H1 (cell line): ENCODE results near the gene THBD. TPM values are rescaled to one million over a fixed set of nuclear protein-coding genes. Genes with fewer than 3 reads are reported as not detected.

ENCODE experiments used
- CTCF ChIA-PET: fragments of 300-600 bp; sonication (Branson Sonifier 250); formaldehyde crosslinking; loops from one replicate; lab custom pipeline; 2021; ENCODE audit not compliant: partially characterized antibody; lab: Charles Lee
- POLR2A ChIA-PET: fragments of 300-600 bp; sonication (Branson Sonifier 250); formaldehyde crosslinking; loops from one replicate; lab custom pipeline; 2021; ENCODE audit warnings: inconsistent platforms; ENCODE audit not compliant: partially characterized antibody; lab: Charles Lee
- DNase-seq, 2 experiments: peaks; one replicate each; pipeline versions ENCODE4 v3.0.0 to v3.0.0-alpha.2; 2010 to 2022; ENCODE audit warnings: low spot score in 2 of 2, low read depth in 1 of 2, mixed read lengths in 1 of 2
- FAIRE-seq: peaks from 2 replicates; lab custom pipeline; 2011; peaks lifted over from hg19 to GRCh38; lab: Jason Lieb, UNC
- H2AFZ ChIP-seq: 2 replicates; pipeline ENCODE4 v1.8.1; 2012; ENCODE audit warnings: low read length, inconsistent platforms
- H2AK5ac ChIP-seq: 2 replicates; pipeline ENCODE4 v1.6.1; 2013; ENCODE audit warnings: low read depth, low read length
- H2BK120ac ChIP-seq: replicated peaks from 2 replicates; pipeline ENCODE3; 2013; ENCODE audit warnings: low read depth, low read length, inconsistent platforms
- H2BK12ac ChIP-seq: 2 replicates; pipeline ENCODE4 v1.6.1; 2013; ENCODE audit warnings: low read depth, low read length
- H2BK15ac ChIP-seq: 2 replicates; pipeline ENCODE4 v1.6.1; 2013; ENCODE audit warnings: low read length
- H2BK20ac ChIP-seq: 2 replicates; pipeline ENCODE4 v1.6.1; 2013; ENCODE audit warnings: low read length
- H2BK5ac ChIP-seq: 2 replicates; pipeline ENCODE4 v1.6.1; 2013; ENCODE audit warnings: low read depth, low read length
- H3K14ac ChIP-seq: 2 replicates; pipeline ENCODE4 v1.6.1; 2013; ENCODE audit warnings: inconsistent platforms; ENCODE audit not compliant: insufficient read length
- H3K18ac ChIP-seq: 2 replicates; pipeline ENCODE4 v1.6.1; 2013; ENCODE audit warnings: low read length; ENCODE audit errors: extremely low read depth
- H3K23ac ChIP-seq: 2 replicates; pipeline ENCODE4 v1.6.1; 2013; ENCODE audit warnings: inconsistent platforms; ENCODE audit not compliant: insufficient read length
- H3K23me2 ChIP-seq: 2 replicates; pipeline ENCODE4 v1.6.1; 2013; ENCODE audit warnings: low read depth, low read length
- H3K27ac ChIP-seq: 2 replicates; pipeline ENCODE4 v1.6.1; 2011; ENCODE audit warnings: low read depth, low read length, inconsistent platforms
- H3K27me3 ChIP-seq, 4 experiments: replicated peaks in 1 of 4; 1 replicate in 1 of 4; 2 replicates in 3 of 4; pipeline versions ENCODE4 v1.6.1 to v1.8.1; 2011 to 2013; ENCODE audit warnings: low read length in 3 of 4, mild to moderate bottlenecking in 3 of 4, inconsistent platforms in 2 of 4, mixed read lengths in 2 of 4, moderate library complexity in 1 of 4; ENCODE audit not compliant: control insufficient read depth in 3 of 4, insufficient read depth in 3 of 4; ENCODE audit errors: extremely low read depth in 1 of 4
- H3K36me3 ChIP-seq, 4 experiments: 2 replicates each; pipeline versions ENCODE4 v1.6.1 to v1.8.1; 2011 to 2013; ENCODE audit warnings: mild to moderate bottlenecking in 4 of 4, low read length in 3 of 4, moderate library complexity in 2 of 4, control low read depth in 1 of 4, inconsistent platforms in 1 of 4; ENCODE audit not compliant: insufficient read depth in 4 of 4, control insufficient read depth in 2 of 4
- H3K4ac ChIP-seq: replicated peaks from 2 replicates; pipeline ENCODE3; 2013; ENCODE audit warnings: low read length, low read depth, mixed read lengths, inconsistent platforms; ENCODE audit not compliant: insufficient read length
- H3K4me1 ChIP-seq, 4 experiments: replicated peaks in 1 of 4; 1 replicate in 1 of 4; 2 replicates in 3 of 4; pipeline versions ENCODE4 v1.6.1 to v1.8.1; 2011 to 2013; ENCODE audit warnings: low read length in 3 of 4, inconsistent platforms in 2 of 4, mixed read lengths in 1 of 4; ENCODE audit not compliant: insufficient read depth in 4 of 4, control insufficient read depth in 3 of 4
- H3K4me2 ChIP-seq, 2 experiments: 2 replicates each; pipeline versions ENCODE4 v1.6.1 to v1.8.1; 2011 to 2013; ENCODE audit warnings: low read depth in 2 of 2, low read length in 2 of 2, control low read depth in 1 of 2, inconsistent platforms in 1 of 2, mild to moderate bottlenecking in 1 of 2; ENCODE audit not compliant: insufficient read depth in 1 of 2
- H3K4me3 ChIP-seq, 4 experiments: fragments of 200-600, 300-600 bp in 1 of 4; sonication (generic), shearing (Covaris generic), sonication (Bioruptor Twin) in 1 of 4; 2 replicates each; pipeline versions ENCODE4 v1.5.1 to v1.8.1; 2011 to 2016; ENCODE audit warnings: low read length in 4 of 4, low read depth in 3 of 4, control low read depth in 2 of 4, inconsistent platforms in 2 of 4, mild to moderate bottlenecking in 2 of 4, mixed read lengths in 1 of 4, moderate library complexity in 1 of 4; ENCODE audit not compliant: insufficient read depth in 2 of 4; ENCODE audit errors: extremely low read depth in 1 of 4
- H3K56ac ChIP-seq: replicated peaks from 2 replicates; pipeline ENCODE3; 2013; ENCODE audit warnings: low read depth, mild to moderate bottlenecking, mixed read lengths, low read length, inconsistent platforms; ENCODE audit not compliant: insufficient read length
- H3K79me1 ChIP-seq: 2 replicates; pipeline ENCODE4 v1.6.1; 2013; ENCODE audit warnings: low read depth, low read length, control low read depth
- H3K79me2 ChIP-seq, 2 experiments: 2 replicates each; pipeline versions ENCODE4 v1.6.1 to v1.8.1; 2012 to 2013; ENCODE audit warnings: low read length in 2 of 2, mild to moderate bottlenecking in 2 of 2, inconsistent platforms in 1 of 2; ENCODE audit not compliant: insufficient read depth in 2 of 2, control insufficient read depth in 1 of 2
- H3K9ac ChIP-seq, 4 experiments: replicated peaks in 1 of 4; 1 replicate in 1 of 4; 2 replicates in 3 of 4; pipeline versions ENCODE4 v1.6.1 to v1.8.1; 2011 to 2013; ENCODE audit warnings: low read depth in 3 of 4, low read length in 3 of 4, control low read depth in 2 of 4, mild to moderate bottlenecking in 2 of 4, moderate library complexity in 2 of 4, inconsistent platforms in 1 of 4; ENCODE audit errors: extremely low read depth in 1 of 4
- H3K9me3 ChIP-seq, 2 experiments: 2 replicates each; pipeline versions ENCODE4 v1.6.1 to v1.8.1; 2012 to 2013; ENCODE audit warnings: mild to moderate bottlenecking in 2 of 2, moderate library complexity in 2 of 2, control low read depth in 1 of 2, inconsistent platforms in 1 of 2, low read depth in 1 of 2, low read length in 1 of 2, mixed read lengths in 1 of 2; ENCODE audit not compliant: insufficient read depth in 2 of 2
- H4K20me1 ChIP-seq, 2 experiments: replicated peaks in 1 of 2; 2 replicates each; pipeline versions ENCODE3 to v1.8.1; 2011 to 2013; ENCODE audit warnings: inconsistent platforms in 2 of 2, low read length in 2 of 2, mild to moderate bottlenecking in 1 of 2; ENCODE audit not compliant: insufficient read depth in 2 of 2, control insufficient read depth in 1 of 2
- H4K5ac ChIP-seq: 2 replicates; pipeline ENCODE4 v1.6.1; 2013; ENCODE audit warnings: low read length, low read depth, mixed read lengths, inconsistent platforms; ENCODE audit not compliant: insufficient read length
- H4K8ac ChIP-seq: 2 replicates; pipeline ENCODE4 v1.8.0; 2013; ENCODE audit warnings: mild to moderate bottlenecking, moderate library complexity, low read length, inconsistent platforms; ENCODE audit not compliant: insufficient read depth; ENCODE audit errors: extremely low read depth
- H4K91ac ChIP-seq: replicated peaks from 2 replicates; pipeline ENCODE3; 2013; ENCODE audit warnings: low read length, mixed read lengths, inconsistent platforms; ENCODE audit not compliant: insufficient read length
- BACH1 ChIP-seq: IDR thresholded peaks from 2 replicates; pipeline ENCODE4 v1.6.1; 2012; ENCODE audit warnings: low read length, improper control_type of control experiment
- CBX5 ChIP-seq: fragments of 300-800, 300-1000 bp; sonication (generic); IDR thresholded peaks from 2 replicates; pipeline ENCODE4 v1.7.1; 2016; ENCODE audit warnings: antibody characterized with exemption, low read length, low read depth
- CEBPB ChIP-seq: IDR thresholded peaks from 2 replicates; pipeline ENCODE4 v1.6.1; 2012; ENCODE audit warnings: low read depth, low read length
- NANOG ChIP-seq: IDR thresholded peaks from 2 replicates; pipeline ENCODE4 v1.6.1; 2011; ENCODE audit warnings: low read length, low read depth, mild to moderate bottlenecking, inconsistent platforms; ENCODE audit not compliant: insufficient read depth, poor library complexity, severe bottlenecking
- RAD21 ChIP-seq, 2 experiments: IDR thresholded peaks in 1 of 2; conservative IDR thresholded peaks in 1 of 2; 2 replicates each; pipeline ENCODE4 v1.6.1; 2011; ENCODE audit warnings: low read depth in 2 of 2, low read length in 2 of 2, improper control_type of control experiment in 1 of 2, inconsistent platforms in 1 of 2, mild to moderate bottlenecking in 1 of 2, moderate library complexity in 1 of 2
- SP4 ChIP-seq: IDR thresholded peaks from 2 replicates; pipeline ENCODE4 v1.6.1; 2012; ENCODE audit warnings: low read length, inconsistent platforms
- TBP ChIP-seq: IDR thresholded peaks from 2 replicates; pipeline ENCODE4 v1.6.1; 2011; ENCODE audit warnings: low read depth, low read length, improper control_type of control experiment
- YY1 ChIP-seq: IDR thresholded peaks from 2 replicates; pipeline ENCODE4 v1.6.1; 2011; ENCODE audit warnings: low read depth, mild to moderate bottlenecking, low read length
- WGBS, 2 experiments: shearing (Covaris generic) in 1 of 2; methylation state at CpG; one replicate each; pipeline versions ENCODE4 v1.1.6 to v1.1.7; 2013 to 2015; ENCODE audit warnings: low lambda C conversion rate in 2 of 2, mixed read lengths in 2 of 2, inconsistent platforms in 1 of 2, low coverage in 1 of 2, missing lambda C conversion rate in 1 of 2; ENCODE audit not compliant: insufficient replicate concordance in 2 of 2, insufficient coverage in 1 of 2, insufficient read length in 1 of 2; ENCODE audit errors: extremely low coverage in 1 of 2, missing lambda C conversion rate in 1 of 2; 5-methylcytosine and 5-hydroxymethylcytosine counted together
- polyA plus RNA-seq, 7 experiments: library from polyadenylated mRNA; depleted of rRNA in 3 of 7; stranded (reverse) in 5 of 7; unstranded in 2 of 7; fragments of >200 nt in 5 of 7; fragments of 200-250 nt in 2 of 7; gene quantifications; 1 replicate in 5 of 7; 2 replicates in 1 of 7; 4 replicates in 1 of 7; pipeline versions ENCODE4 v1.2.1 to v1.2.3, GENCODE V29; 2011 to 2013; ENCODE audit warnings: missing spikeins in 2 of 7, mixed read lengths in 2 of 7
- total RNA-seq: library from RNA; stranded (reverse); fragmentation: NEBNext Ultra II Directional; extraction: Animal tissue kit (Norgen Biotek cat#: 25700); gene quantifications from 2 replicates; pipeline ENCODE4 v1.2.1, GENCODE V29; 2021
- TF ChIP-seq, protein P1 (sequence below), 3 experiments: IDR thresholded peaks; 1 replicate in 2 of 3; 2 replicates in 1 of 3; pipeline versions ENCODE4 v1.5.1 to v1.6.1; 2011; ENCODE audit warnings: low read length in 3 of 3, mild to moderate bottlenecking in 3 of 3, inconsistent platforms in 2 of 3, low read depth in 1 of 3, moderate library complexity in 1 of 3; ENCODE audit not compliant: insufficient read depth in 1 of 3; ENCODE audit errors: control extremely low read depth in 1 of 3
- TF ChIP-seq, protein P2 (sequence below): IDR thresholded peaks from 2 replicates; pipeline ENCODE4 v1.6.1; 2012; ENCODE audit warnings: inconsistent platforms

Gene THBD
- total and polyA plus RNA-seq, 2 of the 8 experiments (the other 6 are each of a cell fraction or from before 2014, with no cell fraction given) = 0.21 to 0.43 TPM

DNA sequence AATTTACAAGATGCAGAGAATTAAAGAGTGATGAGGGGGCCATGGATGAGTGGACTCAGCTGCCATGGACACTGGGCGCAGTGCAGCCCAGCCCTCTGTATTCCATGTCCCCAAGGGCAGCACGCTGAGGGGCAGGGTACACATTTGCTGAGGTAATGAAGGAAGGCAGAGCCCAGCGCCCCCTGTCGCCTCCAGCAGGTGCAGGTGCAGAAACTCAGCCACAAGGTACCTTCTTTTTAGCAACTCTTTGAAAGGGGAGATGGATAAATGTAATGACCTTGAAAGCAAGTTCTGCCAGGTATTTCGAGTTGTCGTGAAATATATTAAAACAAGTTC lies 29.5 kb upstream of the THBD start:
- ChIA-PET CTCF (interaction anchor here (0.7 to 4.8 kb wide), 24 partner anchors 10 to 387 kb away, joined by 3 to 43 read pairs (median 4); partner anchors contain the start of gene THBD), POLR2A (no interaction called here)
- Histone ChIP-seq H3K23ac (no peak overlapping the region), H4K20me1 (no peaks in the 10 kb centered on the region), H3K4ac (no peak overlapping the region), H3K27ac (no peak overlapping the region), H3K9me3 (no peaks in the 10 kb centered on the region), H2BK15ac (no peak overlapping the region), H4K91ac (no peak overlapping the region), H3K56ac (no peak overlapping the region), H2BK20ac (no peak overlapping the region), H3K18ac (no peak overlapping the region), H2BK12ac (no peak overlapping the region), H3K14ac (no peak overlapping the region), H3K4me1 (peaks cover 0 to 7% (median 0%) of the 10 kb centered on the region in 4 experiments; a peak in 1 of 7 replicates), H2AFZ (no peak overlapping the region), H2BK120ac (no peak overlapping the region), H3K4me2 (no peak overlapping the region), H3K36me3 (no peaks in the 10 kb centered on the region), H3K9ac (no peak overlapping the region), H3K79me2 (no peaks in the 10 kb centered on the region), H3K79me1 (no peaks in the 10 kb centered on the region), H4K8ac (no peak overlapping the region), H2AK5ac (no peak overlapping the region), H3K23me2 (no peaks in the 10 kb centered on the region), H4K5ac (no peak overlapping the region), H2BK5ac (no peak overlapping the region), H3K4me3 (no peak overlapping the region), H3K27me3 (no peaks in the 10 kb centered on the region)
- 29% methylated on average over 6 of the region's 6 CpGs; no CpG with 5 or more reads in 1 of the 2 experiments for WGBS, 2 experiments
- TF ChIP-seq CBX5 = no peak
- peak; percentile 52 to 63 for TF ChIP-seq RAD21 (IDR thresholded peaks at IDR 0.05 in 1 of 2, conservative IDR thresholded peaks at IDR 0.05 in 1 of 2; ENCODE audit: low read depth in 2 of 2, low read length in 2 of 2)
- TF ChIP-seq CEBPB = no peak
- TF ChIP-seq YY1 = peak; percentile 49; the same call in 1 of the 2 replicates
- no peak for TF ChIP-seq SP4
- TF ChIP-seq, protein P1, sequence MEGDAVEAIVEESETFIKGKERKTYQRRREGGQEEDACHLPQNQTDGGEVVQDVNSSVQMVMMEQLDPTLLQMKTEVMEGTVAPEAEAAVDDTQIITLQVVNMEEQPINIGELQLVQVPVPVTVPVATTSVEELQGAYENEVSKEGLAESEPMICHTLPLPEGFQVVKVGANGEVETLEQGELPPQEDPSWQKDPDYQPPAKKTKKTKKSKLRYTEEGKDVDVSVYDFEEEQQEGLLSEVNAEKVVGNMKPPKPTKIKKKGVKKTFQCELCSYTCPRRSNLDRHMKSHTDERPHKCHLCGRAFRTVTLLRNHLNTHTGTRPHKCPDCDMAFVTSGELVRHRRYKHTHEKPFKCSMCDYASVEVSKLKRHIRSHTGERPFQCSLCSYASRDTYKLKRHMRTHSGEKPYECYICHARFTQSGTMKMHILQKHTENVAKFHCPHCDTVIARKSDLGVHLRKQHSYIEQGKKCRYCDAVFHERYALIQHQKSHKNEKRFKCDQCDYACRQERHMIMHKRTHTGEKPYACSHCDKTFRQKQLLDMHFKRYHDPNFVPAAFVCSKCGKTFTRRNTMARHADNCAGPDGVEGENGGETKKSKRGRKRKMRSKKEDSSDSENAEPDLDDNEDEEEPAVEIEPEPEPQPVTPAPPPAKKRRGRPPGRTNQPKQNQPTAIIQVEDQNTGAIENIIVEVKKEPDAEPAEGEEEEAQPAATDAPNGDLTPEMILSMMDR (IDR thresholded peaks at IDR 0.05; ENCODE audit: control extremely low read depth in 1 of 3, insufficient read depth in 1 of 3, low read depth in 1 of 3, low read length in 3 of 3) = peak; percentile 68 to 90 (median 88)
- TF ChIP-seq, protein P2, sequence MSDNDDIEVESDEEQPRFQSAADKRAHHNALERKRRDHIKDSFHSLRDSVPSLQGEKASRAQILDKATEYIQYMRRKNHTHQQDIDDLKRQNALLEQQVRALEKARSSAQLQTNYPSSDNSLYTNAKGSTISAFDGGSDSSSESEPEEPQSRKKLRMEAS = no peak
- no peak for TF ChIP-seq TBP
- no peak for TF ChIP-seq BACH1
- no peak for TF ChIP-seq NANOG
- FAIRE-seq (no peak), DNase-seq (peak; percentile 19 to 70)
